ENCODE results near the gene ELAVL4.
A peak's percentile ranks its signal among the peaks of the same experiment; 100 is the strongest.

Gene ELAVL4

DNA sequence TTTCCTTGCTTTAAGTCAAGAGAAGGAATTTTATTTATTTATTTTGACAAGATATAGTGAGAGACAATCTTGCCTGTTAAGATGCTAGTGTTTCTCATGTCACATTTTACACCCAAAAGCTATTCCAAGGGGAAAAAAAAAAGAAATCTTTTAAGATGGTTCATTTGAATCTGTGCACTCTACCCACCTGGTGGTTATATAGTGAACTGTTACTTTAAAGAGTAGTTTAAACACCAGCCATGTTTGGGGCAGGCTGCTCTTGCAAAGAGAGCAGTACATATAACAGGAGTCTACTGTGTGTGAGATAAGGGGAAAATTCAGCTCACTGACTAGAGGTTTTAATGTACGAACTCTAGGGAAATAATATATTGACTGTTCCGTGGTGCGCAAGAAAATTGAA lies 3.3 kb upstream of the ELAVL4 start:
- no peak overlapping the region for H3K4me3 ChIP-seq (ENCODE audit: low read length)
- TF ChIP-seq, protein P1, sequence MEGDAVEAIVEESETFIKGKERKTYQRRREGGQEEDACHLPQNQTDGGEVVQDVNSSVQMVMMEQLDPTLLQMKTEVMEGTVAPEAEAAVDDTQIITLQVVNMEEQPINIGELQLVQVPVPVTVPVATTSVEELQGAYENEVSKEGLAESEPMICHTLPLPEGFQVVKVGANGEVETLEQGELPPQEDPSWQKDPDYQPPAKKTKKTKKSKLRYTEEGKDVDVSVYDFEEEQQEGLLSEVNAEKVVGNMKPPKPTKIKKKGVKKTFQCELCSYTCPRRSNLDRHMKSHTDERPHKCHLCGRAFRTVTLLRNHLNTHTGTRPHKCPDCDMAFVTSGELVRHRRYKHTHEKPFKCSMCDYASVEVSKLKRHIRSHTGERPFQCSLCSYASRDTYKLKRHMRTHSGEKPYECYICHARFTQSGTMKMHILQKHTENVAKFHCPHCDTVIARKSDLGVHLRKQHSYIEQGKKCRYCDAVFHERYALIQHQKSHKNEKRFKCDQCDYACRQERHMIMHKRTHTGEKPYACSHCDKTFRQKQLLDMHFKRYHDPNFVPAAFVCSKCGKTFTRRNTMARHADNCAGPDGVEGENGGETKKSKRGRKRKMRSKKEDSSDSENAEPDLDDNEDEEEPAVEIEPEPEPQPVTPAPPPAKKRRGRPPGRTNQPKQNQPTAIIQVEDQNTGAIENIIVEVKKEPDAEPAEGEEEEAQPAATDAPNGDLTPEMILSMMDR (conservative IDR thresholded peaks at IDR 0.05; ENCODE audit: low read depth, low read length) = peak; percentile 29
- DNase-seq (ENCODE audit: low read depth) = no peak

DNA sequence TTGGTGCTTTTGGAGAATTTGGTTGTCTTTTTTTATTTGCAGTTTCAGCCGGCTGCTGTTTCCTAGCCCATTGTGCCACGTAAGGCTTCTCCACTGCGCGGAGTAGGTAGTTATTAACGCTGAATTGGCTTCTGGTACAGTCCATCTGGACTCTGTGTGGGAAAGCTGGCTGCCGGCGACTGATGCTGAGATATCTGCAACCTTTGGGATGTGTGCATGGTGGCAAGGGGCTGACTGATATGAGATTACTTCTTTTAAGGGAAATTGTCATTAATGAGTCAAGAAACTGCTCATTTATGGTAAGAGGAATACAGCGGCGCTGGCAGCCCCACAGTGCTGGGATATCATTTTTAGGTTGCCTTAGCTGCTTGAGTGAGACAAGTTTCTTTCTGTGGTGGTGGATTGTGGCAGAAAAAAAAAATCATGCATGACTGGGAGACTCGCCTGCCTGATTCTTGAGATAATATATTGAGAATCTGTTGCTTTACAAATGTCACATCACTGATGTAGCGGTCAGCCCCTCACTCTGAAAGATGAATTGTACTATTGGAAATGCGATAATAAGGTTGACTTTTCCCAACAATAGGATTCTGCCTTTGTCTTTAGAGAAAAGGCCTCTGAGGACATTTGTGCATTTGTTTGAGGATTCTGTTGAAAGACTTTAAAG lies 2.5 kb upstream of the ELAVL4 start:
- no peak overlapping the region for H3K4me3 ChIP-seq (ENCODE audit: low read length)
- TF ChIP-seq, protein P1 (conservative IDR thresholded peaks at IDR 0.05; ENCODE audit: low read depth, low read length) = no peak

DNA sequence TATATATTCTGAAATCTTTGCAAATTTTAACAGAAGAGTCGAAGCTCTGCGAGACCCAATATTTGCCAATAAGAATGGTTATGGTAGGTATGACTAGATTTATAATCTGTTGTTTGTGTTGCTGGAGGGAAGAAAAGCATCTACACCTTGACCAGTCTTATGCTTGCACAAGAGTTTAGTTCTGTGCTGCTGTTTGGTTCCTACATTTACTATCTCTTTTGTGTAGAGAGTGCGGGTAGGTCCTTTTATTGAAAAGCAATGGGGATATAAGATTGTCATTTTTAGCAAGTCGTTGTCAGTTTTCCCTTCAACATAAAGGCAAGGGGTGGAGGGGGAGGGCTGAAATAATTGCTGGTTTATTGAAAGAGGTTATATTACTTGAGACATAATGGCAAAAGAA lies 396 bp downstream of the ELAVL4 start:
- TF ChIP-seq, protein P1 (conservative IDR thresholded peaks at IDR 0.05; ENCODE audit: low read depth, low read length) = no peak
- no peak for DNase-seq (ENCODE audit: low read depth)
- H3K4me3 ChIP-seq (ENCODE audit: low read length) = no peak overlapping the region

More for the DNA sequence above, 2.5 kb upstream of the ELAVL4 start:
- no peak for DNase-seq (ENCODE audit: low read depth)

DNA sequence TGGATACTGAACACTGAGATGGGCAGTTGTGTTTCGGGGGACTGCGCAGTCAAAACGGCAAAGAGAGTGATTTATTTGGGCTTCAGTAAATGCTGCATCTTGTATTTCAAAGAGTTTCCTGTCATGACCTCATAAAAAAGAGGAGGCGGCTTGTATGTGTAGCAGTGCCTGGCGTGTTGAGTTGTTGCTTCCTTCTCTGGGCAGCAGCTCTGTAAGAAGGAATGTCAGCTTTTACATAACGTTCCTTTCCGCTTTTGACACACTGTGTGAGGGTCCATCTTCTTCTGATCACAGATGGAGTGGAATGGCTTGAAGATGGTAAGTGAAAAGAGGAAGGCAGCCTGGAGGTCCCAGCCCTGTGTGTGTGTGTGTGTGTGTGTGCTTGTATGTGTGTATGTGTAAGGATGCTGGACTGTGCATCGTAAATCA lies 941 bp downstream of the ELAVL4 start:
- H3K4me3 ChIP-seq (ENCODE audit: low read length) = no peak overlapping the region
- TF ChIP-seq, protein P1 (conservative IDR thresholded peaks at IDR 0.05; ENCODE audit: low read depth, low read length) = no peak
- no peak for DNase-seq (ENCODE audit: low read depth)

DNA sequence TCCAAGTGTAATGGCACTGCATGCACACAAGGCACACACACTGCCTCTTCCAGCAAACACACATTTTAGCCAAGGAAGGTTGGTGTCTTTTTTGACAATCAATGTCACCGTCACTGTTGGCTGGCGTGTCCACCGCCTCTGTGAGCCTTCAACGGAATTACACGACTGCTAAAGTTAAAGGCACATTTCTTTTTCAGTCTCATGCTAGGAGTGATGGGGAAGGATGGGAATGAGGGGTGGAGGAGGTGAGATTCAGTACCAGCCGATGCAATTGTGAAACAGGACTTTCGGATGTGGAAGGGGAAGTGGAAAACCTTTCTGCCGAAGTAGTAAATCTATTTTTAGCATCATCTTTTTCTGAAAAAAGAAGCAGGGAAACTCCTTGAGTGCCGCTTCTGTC lies 1.4 kb downstream of the ELAVL4 start:
- TF ChIP-seq, protein P1 (conservative IDR thresholded peaks at IDR 0.05; ENCODE audit: low read depth, low read length) = no peak
- no peak for DNase-seq (ENCODE audit: low read depth)
- H3K4me3 ChIP-seq (ENCODE audit: low read length) = no peak overlapping the region

DNA sequence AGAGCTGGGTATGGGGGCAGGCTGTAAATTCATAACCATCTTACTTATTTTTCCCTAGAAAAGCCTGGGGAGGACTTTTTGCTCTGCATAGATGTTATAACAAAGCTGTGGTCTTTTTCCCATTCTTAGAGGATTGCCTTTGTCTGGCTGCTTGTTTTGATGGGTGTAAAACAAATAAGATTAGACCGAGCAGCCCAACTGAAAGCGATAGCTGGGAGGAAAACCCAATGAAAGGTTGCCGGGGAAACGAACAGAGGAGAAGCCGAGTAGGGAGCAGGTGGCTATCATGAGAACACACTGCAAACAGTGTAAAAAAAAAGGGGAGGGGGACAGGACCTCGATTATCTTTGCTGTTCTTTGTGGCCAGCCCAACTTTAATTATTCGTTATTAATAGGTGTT lies 1.9 kb downstream of the ELAVL4 start:
- DNase-seq (ENCODE audit: low read depth) = no peak
- TF ChIP-seq, protein P1 (conservative IDR thresholded peaks at IDR 0.05; ENCODE audit: low read depth, low read length) = no peak
- no peak overlapping the region for H3K4me3 ChIP-seq (ENCODE audit: low read length)

DNA sequence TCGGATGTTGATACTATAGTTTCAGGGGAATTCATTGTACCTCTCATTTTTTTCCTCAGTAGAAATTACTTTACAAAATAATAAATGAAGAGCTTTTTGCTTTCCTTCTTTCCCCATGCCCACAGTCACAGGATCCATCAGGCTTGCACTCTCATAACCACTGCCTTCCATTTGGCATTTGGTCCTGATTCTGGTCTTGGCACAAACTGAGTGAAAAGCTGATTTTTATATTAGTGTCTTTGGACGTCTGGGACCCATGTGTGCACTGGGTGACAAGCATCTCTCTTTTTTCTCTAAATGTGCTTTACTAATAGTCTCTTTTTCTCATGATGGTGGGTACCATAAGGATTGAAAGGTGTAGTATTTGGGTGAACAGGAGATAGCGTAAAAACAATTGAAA lies 2.8 kb downstream of the ELAVL4 start:
- TF ChIP-seq, protein P1 (conservative IDR thresholded peaks at IDR 0.05; ENCODE audit: low read depth, low read length) = no peak
- H3K4me3 ChIP-seq (ENCODE audit: low read length) = no peak overlapping the region
- no peak for DNase-seq (ENCODE audit: low read depth)

All from retinal pigment epithelial cell (primary cell).